Measurements from ENCODE around the gene ANKRD27.
"Not testable (repeated sequence)": the region's sequence is repeated elsewhere in the genome, so short reads cannot be mapped to it uniquely, and the experiment has no call there.

The ANKRD27 gene

DNA sequence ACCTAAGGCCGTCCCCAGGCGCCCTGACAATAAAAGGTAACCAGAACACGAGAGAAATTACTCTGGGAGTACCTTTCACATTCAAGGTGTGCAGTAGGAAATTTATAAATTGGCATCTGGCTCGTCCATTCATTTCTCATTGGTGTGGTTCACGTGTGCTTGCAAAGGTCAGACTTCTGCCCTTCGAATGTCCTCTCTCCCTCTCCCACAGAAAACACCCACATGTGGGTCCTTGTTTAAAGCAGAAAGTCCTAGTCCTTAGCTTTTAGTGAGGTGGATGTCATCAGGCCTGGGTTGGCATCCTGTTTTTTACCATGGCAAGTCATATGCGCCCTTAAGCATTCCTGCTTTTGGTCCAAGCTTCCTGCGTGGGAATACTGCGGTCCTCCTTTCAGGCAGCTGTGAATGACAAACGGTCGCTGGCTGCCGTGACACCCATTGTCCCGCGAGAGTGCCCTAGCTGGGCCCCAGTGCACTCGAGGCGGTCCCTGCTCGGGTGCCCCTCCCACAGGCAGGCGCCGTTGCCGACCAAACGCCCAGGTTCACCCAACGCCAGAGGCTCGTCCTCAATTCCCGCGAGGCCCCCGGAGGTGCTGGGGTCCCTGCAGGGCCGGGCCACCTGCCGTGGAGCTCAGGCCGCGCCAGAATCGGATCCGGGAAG, 16.4 kb upstream of the ANKRD27 start, which contains the start of gene NUDT19:
TSS of gene NUDT19 (plus strand) at position 531 of the 661 bp plus-strand sequence. CDS start 140 bp downstream, outside the sequence.
- peak in 2 of 3 experiments; percentile 42 to 65 for DNase-seq (ENCODE audit: low read depth in 2 of 3, low spot score in 2 of 3)

DNA sequence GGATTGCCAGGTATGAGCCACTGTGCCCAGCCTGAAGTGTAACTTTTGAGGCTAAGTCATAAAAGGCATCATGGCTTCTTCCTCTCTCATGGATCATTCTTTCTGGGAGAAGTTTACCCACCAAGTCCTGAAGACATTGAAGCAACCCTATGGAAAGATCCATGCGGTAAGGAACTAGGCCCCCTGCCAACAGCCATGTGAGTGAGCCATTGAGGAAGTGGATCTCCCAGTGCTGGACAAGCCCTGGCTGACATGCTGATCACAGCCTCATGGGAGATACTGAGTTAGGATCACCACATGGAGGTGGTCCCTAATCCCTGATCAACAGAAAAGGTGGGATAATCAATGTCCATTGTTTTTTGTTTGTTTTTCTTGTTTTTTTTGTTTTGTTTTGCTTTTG, 13.3 kb upstream of the ANKRD27 start:
- DNase-seq (ENCODE audit: low read depth in 2 of 3, low spot score in 2 of 3): no peak

DNA sequence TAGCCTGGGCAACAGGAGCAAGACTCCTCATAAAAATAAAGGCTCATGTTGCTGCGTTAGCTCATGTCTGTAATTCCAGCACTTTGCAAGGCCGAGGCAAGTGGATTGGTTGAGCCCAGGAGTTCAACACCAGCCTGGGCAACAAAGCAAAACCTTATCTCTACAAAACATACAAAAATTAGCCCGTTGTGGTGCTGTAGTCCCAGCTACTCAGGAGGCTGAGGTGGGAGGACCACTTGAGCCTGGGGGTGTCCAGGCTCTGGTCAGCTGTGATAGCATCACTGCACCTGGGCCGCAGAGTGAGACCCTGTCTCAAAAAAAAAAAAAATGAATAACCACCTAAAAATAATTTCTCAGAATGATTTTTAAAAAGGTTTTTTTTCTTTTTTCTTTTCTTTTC, 12.7 kb upstream of the ANKRD27 start:
- DNase-seq (ENCODE audit: low read depth in 2 of 3, low spot score in 2 of 3): no peak

DNA sequence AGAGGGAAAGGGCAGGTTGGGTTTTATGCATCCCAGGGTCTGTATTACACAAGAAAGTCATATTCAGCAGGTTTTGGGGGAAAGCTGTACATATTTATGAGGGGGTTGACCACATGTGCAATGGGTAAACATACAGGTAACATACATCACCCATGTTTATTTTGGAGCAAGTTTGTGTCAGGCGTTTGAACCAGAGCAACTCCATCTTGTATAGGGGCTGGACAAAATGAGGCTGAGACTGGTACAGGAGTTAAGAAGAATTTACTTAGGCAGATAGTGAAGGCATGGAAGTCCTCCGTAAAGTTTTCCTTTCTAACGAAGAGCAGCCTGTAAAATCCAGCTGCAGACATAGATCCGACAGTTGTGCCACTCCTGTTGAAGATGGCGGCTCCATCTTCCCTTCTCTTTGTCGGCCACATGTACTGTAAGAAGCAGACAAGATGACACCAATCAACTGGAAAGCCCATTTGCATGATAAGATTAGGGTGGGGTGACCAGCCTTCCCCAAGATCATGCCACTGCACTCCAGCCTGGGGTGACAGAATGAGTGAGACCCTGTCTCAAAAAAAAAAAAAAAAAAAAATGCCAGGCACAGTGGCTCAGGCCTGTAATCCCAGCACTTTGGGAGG, 12.0 kb upstream of the ANKRD27 start:
- no peak for DNase-seq (ENCODE audit: low read depth in 2 of 3, low spot score in 2 of 3)

DNA sequence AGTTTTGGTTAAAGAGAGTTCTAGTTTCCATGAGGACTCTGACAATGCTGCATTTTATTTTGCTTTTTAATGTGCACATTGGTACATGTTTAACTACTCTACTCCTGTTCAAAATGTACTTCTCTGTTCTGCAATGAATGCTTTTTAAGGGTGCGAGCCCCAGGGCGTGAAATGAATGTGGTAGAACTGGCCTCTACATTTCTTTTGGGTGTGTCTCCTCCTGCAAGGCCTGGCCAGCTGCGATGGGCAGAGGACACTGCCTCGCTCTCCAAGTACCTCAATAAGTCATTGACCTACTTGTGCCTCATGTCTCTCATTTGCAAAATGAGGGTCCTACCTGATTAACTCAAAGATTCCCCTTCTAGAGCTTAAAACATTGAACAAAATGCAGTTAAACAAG, 7.3 kb upstream of the ANKRD27 start:
- DNase-seq (ENCODE audit: low read depth in 2 of 3, low spot score in 2 of 3): no peak

DNA sequence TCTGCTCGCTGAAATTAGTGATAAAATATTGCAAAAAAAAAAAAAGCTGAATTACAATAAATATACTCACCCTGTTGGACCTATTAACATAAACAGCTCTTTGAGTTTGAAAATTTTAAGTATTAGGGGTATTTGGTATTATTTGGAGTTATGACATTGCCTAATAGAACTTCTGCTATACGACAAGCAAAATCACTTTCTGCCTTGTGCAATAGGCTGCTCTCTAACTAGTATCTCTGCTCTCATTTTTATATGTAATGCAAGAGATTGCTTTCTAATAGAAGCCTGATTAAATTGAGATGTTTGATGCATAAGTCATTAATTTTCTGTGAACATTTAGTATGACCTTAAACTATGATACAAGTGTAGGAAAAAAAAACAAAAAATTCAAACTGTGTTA, 6.0 kb upstream of the ANKRD27 start:
- no peak for DNase-seq (ENCODE audit: low read depth in 2 of 3, low spot score in 2 of 3)

DNA sequence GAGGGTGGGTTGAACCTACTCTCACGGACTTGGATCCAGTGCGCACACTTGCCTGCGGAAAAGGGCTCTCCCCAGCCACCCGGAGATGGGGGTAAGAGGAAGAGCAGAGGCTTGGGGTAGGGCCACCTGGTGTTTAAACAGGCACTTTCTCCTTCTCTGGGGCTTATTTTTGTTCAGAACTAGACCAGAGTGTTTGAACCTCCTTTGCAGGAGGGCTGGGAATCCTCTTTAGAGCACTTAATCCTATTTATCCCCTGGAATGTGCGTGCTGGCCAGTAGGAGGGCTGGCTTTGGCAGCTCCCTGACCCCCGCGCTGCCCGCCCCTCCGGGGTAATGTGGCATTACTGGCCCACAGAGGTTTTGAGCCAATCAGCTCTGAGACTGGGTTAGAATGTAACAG, 2.7 kb upstream of the ANKRD27 start:
- no peak for DNase-seq (ENCODE audit: low read depth in 2 of 3, low spot score in 2 of 3)

DNA sequence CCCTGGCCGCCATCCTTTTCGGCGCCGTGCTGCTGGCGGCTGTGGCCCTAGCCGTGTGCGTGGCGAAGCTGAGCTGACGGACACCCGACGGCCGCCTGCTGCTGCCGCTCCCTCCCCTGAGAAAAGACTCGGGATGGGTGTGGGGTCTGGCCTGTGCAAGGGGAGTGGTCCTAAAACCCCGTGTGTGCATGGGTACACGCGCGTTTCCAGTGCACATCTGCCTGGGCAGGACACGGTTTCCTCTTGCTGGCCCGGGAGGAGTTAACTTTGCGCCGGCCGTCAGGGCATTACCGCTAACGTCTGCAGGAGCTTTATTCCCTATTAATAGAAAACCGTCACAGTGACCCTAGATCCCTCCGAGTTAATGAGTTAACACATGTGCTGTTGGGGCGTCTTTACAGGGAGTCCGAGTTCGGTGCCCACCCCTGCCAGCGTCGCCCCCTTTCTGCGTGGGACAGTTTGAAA, 1.9 kb upstream of the ANKRD27 start:
- DNase-seq (ENCODE audit: low read depth in 2 of 3, low spot score in 2 of 3): no peak

DNA sequence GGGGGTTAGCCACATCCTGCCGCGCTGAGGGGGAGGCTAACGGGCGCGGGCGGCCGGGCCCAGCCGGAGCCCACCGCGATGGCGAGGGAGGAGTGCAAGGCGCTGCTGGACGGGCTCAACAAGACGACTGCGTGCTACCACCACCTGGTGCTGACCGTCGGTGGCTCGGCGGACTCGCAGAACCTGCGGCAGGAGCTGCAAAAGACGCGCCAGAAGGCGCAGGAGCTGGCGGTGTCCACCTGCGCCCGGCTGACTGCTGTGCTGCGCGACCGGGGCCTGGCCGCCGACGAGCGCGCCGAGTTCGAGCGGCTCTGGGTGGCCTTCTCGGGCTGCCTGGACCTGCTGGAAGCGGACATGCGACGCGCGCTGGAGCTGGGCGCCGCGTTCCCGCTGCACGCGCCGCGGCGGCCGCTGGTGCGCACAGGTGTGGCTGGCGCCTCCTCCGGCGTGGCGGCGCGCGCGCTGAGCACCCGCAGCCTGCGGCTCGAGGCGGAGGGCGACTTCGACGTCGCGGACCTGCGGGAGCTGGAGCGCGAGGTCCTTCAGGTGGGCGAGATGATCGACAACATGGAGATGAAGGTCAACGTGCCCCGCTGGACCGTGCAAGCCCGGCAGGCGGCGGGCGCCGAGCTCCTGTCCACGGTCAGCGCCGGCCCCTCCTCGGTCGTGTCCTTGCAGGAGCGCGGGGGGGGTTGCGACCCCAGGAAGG, 1.4 kb upstream of the ANKRD27 start:
- DNase-seq (ENCODE audit: low read depth in 2 of 3, low spot score in 2 of 3): no peak

DNA sequence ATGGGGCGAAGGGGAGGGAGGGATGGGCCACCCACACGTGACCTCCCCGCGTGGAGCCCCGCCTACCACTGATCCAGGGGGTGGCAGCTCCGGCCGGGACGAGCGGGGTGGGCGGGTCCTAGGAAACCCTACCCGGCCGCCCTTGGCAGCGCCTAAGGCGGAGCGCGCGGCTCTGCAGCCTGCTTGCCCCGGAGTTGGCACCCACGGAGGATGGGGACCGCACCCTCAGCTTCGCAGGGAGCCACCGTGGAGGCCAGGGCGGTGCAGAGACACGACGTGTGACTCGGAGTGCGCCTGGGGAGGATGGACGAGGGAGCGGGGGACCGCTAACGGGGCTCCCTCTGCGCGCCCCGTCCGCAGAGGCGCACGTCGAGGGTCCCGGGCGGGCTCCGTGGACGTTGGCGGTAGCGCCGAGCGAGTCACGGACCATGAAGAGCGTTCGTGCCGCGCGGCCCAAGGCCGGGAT, 773 bp upstream of the ANKRD27 start, which contains the start of gene RGS9BP:
TSS of gene RGS9BP (plus strand) at position 129 of the 466 bp plus-strand sequence. CDS start 416 bp downstream, outside the sequence.
- no peak for DNase-seq (ENCODE audit: low read depth in 2 of 3, low spot score in 2 of 3)

DNA sequence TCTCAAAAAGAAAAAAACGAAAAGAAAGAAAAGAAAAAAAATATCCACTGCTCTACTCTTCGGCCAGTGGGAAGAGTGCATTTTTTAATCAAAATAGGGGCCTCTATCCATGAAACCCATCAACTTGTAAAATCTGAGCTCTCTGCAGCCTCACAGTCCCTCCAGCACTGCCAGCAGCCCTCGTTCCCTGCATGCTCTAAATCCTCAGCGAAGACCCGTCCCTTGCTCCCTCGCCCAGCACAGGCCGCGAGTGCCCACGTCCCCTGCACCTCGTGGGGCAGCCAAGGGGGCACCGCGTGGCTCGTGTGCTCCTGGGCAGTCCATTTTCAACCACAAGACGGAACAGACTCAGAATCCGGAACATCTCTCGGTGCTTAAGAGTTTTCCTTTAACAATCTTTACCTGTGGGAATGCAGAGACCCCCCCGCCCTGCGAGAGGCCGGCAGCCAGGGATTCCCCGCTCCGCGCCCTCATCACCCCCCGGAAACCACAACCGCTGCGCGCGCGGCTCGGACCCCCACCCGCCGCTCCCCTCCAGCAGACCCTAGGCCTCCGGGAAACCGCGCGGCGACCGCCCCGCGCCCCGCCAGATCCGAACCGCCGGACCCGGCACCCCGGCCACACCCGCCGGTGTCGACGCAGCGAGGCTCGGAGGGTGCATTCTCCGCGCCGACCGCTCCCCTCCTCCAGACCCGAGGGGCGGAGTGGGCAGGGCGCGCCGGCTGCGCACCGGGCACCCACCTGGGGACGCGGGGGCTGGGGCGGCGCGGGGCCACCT, 638 bp downstream of the ANKRD27 start:
- DNase-seq (ENCODE audit: low read depth in 2 of 3, low spot score in 2 of 3): no peak

DNA sequence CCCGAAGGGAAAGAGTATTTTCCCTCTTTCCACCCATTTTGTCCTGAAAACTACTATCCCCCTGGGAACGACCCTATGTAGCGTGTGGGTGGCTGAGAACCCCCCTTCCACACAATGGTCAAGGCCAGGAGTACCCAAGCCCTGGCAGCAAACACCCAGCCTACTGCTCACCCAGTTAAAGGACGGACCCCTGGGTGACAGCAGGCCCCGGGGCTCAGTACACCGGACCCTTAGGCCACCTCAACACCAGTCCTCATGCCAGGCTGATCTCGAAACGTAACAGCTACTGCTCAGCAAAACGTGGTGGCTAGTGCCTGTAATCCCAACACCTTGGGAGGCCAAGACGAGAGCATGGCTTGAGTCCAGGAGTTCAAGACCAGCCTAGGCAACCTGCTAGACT, 1.4 kb downstream of the ANKRD27 start:
- no peak for DNase-seq (ENCODE audit: low read depth in 2 of 3, low spot score in 2 of 3)

DNA sequence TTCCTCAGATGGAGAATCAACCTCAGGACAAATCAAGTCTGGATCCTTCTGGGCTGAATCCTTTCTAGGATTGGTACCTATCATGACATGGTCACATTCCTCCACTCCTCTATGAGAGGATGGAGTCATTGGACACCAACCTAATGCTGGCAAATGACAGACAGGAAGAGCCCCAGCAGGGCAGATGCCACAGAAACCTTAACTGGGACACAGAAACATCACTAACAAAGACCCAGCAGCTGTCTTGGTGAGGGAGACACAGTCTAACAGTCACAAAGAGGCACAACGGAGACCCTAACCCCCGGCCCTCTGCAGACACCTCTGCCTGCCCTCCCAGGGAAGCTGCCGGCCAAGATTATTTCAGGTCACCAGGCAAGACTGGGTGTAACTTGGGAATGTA, 2.1 kb downstream of the ANKRD27 start:
- no peak for DNase-seq (ENCODE audit: low read depth in 2 of 3, low spot score in 2 of 3)

DNA sequence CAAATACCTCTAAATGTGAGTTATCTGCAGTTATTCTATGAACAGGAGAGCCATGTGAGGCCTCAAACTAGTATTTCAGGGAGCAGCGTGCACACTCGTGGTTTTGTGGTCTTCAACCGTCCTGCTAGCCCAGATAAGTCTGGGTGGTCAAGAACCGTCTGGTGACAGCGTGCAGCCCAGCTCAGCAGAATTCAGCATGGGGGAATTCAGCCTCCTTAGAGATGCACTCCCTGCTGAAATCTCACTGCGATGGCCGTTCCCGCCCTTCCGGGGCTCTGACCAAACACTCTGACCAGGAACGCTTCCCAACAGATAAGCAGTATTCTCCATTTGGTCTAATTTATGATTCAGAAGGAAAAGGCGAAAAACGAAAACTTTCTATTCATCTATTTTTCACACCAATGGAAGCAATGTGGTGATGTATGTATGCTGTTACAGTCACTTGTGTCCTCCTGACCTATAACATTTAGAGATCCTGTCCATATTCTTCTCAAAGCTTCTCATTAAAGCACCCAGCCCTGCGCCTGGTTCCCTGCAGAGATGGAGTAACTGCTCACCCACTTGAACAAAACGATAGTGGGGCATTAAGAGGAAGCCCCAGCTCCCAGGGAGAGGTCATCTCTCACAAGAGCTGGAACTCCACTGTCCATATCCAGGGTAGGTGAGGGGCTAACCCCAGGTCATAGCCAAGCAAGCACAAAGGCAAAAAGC, 2.9 kb downstream of the ANKRD27 start:
- DNase-seq (ENCODE audit: low read depth in 2 of 3, low spot score in 2 of 3): no peak

DNA sequence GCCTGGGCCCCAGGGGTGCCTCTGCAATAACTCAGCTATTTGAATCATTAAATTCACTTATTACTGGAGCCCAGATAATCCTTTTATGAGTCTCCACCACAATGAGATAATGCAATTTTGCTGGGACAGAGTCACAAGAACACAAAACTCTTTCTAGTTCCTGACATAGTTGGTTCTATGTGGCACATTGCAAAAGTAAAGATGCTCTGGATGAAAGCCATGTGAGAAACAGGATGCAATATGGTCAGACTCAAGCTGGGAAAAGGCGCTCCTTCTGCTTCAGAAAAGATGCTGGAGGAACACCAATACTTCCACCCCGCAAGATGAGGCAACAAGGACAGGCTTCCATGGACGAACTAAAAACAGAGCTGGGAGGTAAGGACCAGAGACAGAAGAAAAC, 5.7 kb downstream of the ANKRD27 start:
- no peak for DNase-seq (ENCODE audit: low read depth in 2 of 3, low spot score in 2 of 3)

DNA sequence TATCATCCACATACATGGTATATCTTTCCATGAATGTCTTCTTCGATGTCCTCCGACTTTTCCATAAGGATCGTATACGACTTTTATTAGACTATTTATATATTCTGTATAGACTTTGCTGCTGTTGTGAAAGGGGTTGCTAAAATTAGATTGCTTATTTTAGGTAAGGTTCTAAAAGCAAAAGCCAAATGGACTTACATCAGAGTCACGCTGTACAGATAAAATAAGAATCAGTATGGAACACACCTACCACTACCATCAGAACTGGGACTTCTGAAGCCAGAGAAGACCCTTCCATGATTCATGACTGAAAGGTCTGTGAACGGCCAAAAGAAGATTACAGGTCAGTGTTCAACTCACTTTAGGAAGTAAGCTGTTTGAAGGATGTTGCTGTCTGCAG, 8.9 kb downstream of the ANKRD27 start:
- no peak for DNase-seq (ENCODE audit: low read depth in 2 of 3, low spot score in 2 of 3)

DNA sequence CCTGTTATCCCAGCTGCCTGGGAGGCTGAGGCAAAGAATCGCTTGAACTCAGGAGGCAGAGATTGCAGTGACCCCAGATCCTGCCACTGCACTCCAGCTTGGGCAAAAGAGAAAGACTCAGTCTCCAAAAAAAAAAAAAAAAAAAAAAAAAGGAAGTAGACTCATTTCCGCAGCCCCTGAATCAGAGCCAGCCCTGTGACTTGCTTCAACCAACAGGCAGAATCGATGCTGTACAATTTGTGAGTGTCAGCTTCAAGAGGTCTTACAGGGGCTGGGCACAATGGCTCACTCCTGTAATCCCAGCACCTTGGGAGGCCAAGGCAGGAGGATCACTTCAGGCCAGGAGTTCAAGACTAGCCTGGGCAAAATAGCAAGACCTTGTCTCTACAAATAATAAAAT, 12.8 kb downstream of the ANKRD27 start:
- DNase-seq (ENCODE audit: low read depth in 2 of 3, low spot score in 2 of 3): no peak

DNA sequence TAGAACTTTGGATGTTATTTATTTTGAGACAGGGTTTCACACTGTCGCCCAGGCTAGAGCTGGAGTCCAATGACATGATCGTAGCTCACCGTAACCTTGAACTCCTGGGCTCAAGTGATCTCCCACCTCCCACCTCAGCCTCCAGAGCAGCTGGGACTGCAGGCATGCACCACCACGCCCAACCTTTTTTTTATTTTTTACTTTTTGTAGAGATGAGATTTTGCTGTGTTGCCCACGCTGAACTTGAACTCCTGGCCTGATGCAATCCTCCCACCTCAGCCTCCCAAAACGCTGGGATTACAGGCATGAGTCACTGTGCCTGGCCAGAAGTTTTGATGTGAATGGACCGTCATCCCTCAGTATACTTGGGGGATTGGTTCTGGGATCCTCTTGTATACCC, 13.7 kb downstream of the ANKRD27 start:
- DNase-seq (ENCODE audit: low read depth in 2 of 3, low spot score in 2 of 3): no peak

DNA sequence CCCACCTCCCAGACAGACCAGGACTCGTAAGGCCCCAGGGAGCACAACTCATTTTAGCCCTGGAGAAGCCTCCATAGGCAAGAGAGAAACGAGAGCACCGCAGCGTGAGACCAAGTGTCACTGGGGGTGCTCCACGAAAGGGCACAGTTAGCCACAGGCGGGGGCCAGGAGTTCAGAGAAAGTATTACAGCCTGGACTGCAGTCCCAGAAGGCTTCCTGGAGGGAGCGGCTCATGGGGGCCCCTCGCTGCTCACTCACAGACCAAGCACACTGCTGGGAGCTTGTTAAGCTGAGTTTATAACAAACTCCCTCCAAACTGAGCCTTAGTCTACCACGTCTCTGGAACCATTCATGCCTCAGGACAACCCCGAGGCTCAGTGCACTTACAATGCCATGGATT, 16.5 kb downstream of the ANKRD27 start:
- no peak for DNase-seq (ENCODE audit: low read depth in 2 of 3, low spot score in 2 of 3)

DNA sequence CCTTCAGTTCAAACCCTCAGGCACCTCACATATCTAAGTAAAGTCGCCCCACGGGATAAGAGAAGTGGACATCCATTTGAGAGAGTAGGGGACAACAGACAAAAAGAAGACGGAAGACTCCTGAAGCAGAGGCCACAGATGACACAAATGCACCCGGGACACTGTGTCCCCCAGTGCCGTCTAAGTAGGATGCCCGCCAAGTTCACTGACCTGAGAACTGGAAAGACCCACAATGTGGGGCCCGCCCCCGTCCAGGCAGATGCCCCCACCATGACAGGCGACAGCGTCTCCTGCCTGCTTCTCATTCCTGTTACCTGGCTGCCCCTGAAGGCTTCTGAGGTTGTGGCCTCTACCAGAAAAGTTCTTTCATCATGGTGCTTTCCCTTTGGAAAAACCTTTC, 16.9 kb downstream of the ANKRD27 start:
- DNase-seq (ENCODE audit: low read depth in 2 of 3, low spot score in 2 of 3): no peak

DNA sequence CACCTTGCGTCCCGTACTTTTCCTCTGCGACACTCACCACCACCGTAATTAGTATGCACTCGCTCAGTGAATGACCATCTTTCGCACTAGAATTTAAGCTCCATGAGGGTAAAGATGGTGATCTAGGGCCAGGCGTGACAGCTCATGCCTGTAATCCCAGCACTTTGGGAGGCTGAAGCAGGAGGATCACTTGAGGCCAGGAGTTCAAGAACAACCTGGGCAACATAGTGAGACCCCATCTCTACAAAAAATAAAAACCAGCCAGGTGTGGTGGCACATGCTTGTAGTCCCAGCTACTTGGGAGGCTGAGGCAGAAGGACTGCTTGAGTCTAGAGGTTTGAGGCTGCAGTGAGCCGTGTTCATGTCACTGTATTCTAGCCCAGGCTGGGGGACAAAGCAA, 18.6 kb downstream of the ANKRD27 start:
- not testable (repeated sequence) for DNase-seq (ENCODE audit: low read depth in 2 of 3, low spot score in 2 of 3)
